Glomerular visceral epithelial cell (primary cell): ENCODE data around the gene PCSK9.

ENCODE experiments used
- DNase-seq: peaks from one replicate; pipeline ENCODE4 v3.0.0-alpha.2; 2016; ENCODE audit errors: extremely low spot score

Gene PCSK9

GRCh38 chr1:55039342-55040082, at the start of gene PCSK9:
PCSK9 (plus strand) TSS chr1:55039548; CDS start chr1:55039838, 290 bp downstream.
- peak; percentile 18 for DNase-seq

- DNase-seq: no peak
Measured at GRCh38 chr1:54989968-54990810, 49.2 kb upstream of the PCSK9 start.

- DNase-seq: no peak
Measured at GRCh38 chr1:54990916-54991315, 48.4 kb upstream of the PCSK9 start.

GRCh38 chr1:54991939-54992338, 47.4 kb upstream of the PCSK9 start:
- no peak for DNase-seq

GRCh38 chr1:54993140-54993539, 46.2 kb upstream of the PCSK9 start:
- DNase-seq: no peak

- DNase-seq: no peak
Measured at GRCh38 chr1:54994355-54994990, 44.9 kb upstream of the PCSK9 start.

GRCh38 chr1:54995013-54995760, 44.2 kb upstream of the PCSK9 start:
- DNase-seq: no peak

- DNase-seq: no peak
Measured at GRCh38 chr1:54995835-54996234, 43.5 kb upstream of the PCSK9 start.

GRCh38 chr1:54996359-54996868, 42.9 kb upstream of the PCSK9 start:
- peak; percentile 74 for DNase-seq

GRCh38 chr1:54996869-54997710, 42.3 kb upstream of the PCSK9 start:
- peak; percentile 22 for DNase-seq

- no peak for DNase-seq
Measured at GRCh38 chr1:54997711-54997986, 41.7 kb upstream of the PCSK9 start.

- no peak for DNase-seq
Measured at GRCh38 chr1:54998100-54998499, 41.2 kb upstream of the PCSK9 start.

- DNase-seq: no peak
Measured at GRCh38 chr1:54998677-54999076, 40.7 kb upstream of the PCSK9 start, which contains the start of gene BSND. BSND (plus strand) TSS chr1:54998933; CDS start chr1:54999187, 254 bp downstream.

- DNase-seq: no peak
Measured at GRCh38 chr1:55000110-55001085, 39.0 kb upstream of the PCSK9 start.

- DNase-seq: no peak
Measured at GRCh38 chr1:55001311-55001710, 38.0 kb upstream of the PCSK9 start.

- no peak for DNase-seq
Measured at GRCh38 chr1:55002686-55003085, 36.7 kb upstream of the PCSK9 start.

- DNase-seq: no peak
Measured at GRCh38 chr1:55005351-55006140, 33.8 kb upstream of the PCSK9 start.

GRCh38 chr1:55006931-55007330, 32.4 kb upstream of the PCSK9 start:
- DNase-seq: no peak

- peak; percentile 22 for DNase-seq
Measured at GRCh38 chr1:55007625-55008024, 31.7 kb upstream of the PCSK9 start.
